ENCODE measurements around the gene GULP1. TPM values are rescaled to one million over a fixed set of nuclear protein-coding genes. Genes with fewer than 3 reads are reported as not detected.

The GULP1 gene
- total RNA-seq, 1 experiment from 2014 or later, result 140 TPM

GRCh38 chr2:188471166-188471565 is 179.5 kb downstream of the GULP1 start:
- Histone ChIP-seq H2AFZ (ENCODE audit: low read length) (no peak overlapping the region), H3K23me2 (ENCODE audit: insufficient read length, low read depth, low read length, poor library complexity, severe bottlenecking) (no peaks in the 10 kb centered on the region), H4K8ac (replicated peaks; ENCODE audit: insufficient read length, low read depth, low read length) (no peak overlapping the region), H4K91ac (ENCODE audit: insufficient read length, low read depth, low read length) (no peak overlapping the region), H3K4ac (ENCODE audit: low read depth, low read length) (no peak overlapping the region), H2BK15ac (ENCODE audit: low read depth, low read length) (no peak overlapping the region), H3K56ac (ENCODE audit: insufficient read length, low read depth, low read length) (no peak overlapping the region), H2BK20ac (ENCODE audit: low read depth, low read length, poor library complexity, severe bottlenecking) (no peak overlapping the region), H4K20me1 (ENCODE audit: control insufficient read depth, insufficient read depth, insufficient read length) (no peaks in the 10 kb centered on the region), H3K23ac (ENCODE audit: insufficient read length, low read depth, low read length) (no peak overlapping the region), H4K5ac (ENCODE audit: insufficient read length, low read depth, low read length) (no peak overlapping the region), H3K4me1 (ENCODE audit: insufficient read depth, low read length) (no peaks in the 10 kb centered on the region; the same call in 1 of the 2 replicates), H3K9me3 (ENCODE audit: control insufficient read depth, low read depth, low read length) (no peaks in the 10 kb centered on the region), H3T11ph (ENCODE audit: low read length) (no peak overlapping the region), H2AK5ac (ENCODE audit: insufficient read length, low read length) (no peak overlapping the region), H2BK5ac (ENCODE audit: insufficient read length, low read length) (no peak overlapping the region), H3K9ac (ENCODE audit: extremely low read depth, insufficient read length, low read length) (no peak overlapping the region), H2BK12ac (ENCODE audit: insufficient read length, low read depth, low read length) (no peak overlapping the region), H3K4me2 (ENCODE audit: insufficient read depth, insufficient read length, low read length) (no peak overlapping the region), H3K27me3 (ENCODE audit: insufficient read depth, low read length) (no peaks in the 10 kb centered on the region), H3K79me2 (ENCODE audit: insufficient read depth, low read length) (peaks cover 26% of the 10 kb centered on the region; the same call in 1 of the 2 replicates), H3K27ac (ENCODE audit: insufficient read length, low read depth, low read length) (no peak overlapping the region), H3K14ac (ENCODE audit: insufficient read depth, low read length) (no peak overlapping the region), H2BK120ac (ENCODE audit: low read depth, low read length, poor library complexity, severe bottlenecking) (no peak overlapping the region), H3K79me1 (ENCODE audit: insufficient read depth, low read depth, low read length, poor library complexity, severe bottlenecking) (no peaks in the 10 kb centered on the region), H3K18ac (ENCODE audit: insufficient read length, low read depth, low read length) (no peak overlapping the region)
- DNase-seq, result no peak
- Mint-ChIP-seq H3K4me1 (peaks cover 38% of the 10 kb centered on the region in 2 experiments), H3K36me3 (ENCODE audit: insufficient read depth in 1 of 3, low read depth in 3 of 3) (peaks cover 21 to 29% (median 22%) of the 10 kb centered on the region in 3 experiments), H3K27me3 (ENCODE audit: low read depth) (no peaks in the 10 kb centered on the region), H3K9me3 (peaks cover 17 to 21% of the 10 kb centered on the region in 2 experiments; a peak in 4 of 5 replicates), H3K27ac (no peak overlapping the region), H3K4me3 (no peak overlapping the region)
- WGBS (ENCODE audit: extremely low coverage, insufficient read length, low lambda C conversion rate), result no CpG with 5 or more reads among the region's 4 CpGs
- TF ChIP-seq, protein P1, sequence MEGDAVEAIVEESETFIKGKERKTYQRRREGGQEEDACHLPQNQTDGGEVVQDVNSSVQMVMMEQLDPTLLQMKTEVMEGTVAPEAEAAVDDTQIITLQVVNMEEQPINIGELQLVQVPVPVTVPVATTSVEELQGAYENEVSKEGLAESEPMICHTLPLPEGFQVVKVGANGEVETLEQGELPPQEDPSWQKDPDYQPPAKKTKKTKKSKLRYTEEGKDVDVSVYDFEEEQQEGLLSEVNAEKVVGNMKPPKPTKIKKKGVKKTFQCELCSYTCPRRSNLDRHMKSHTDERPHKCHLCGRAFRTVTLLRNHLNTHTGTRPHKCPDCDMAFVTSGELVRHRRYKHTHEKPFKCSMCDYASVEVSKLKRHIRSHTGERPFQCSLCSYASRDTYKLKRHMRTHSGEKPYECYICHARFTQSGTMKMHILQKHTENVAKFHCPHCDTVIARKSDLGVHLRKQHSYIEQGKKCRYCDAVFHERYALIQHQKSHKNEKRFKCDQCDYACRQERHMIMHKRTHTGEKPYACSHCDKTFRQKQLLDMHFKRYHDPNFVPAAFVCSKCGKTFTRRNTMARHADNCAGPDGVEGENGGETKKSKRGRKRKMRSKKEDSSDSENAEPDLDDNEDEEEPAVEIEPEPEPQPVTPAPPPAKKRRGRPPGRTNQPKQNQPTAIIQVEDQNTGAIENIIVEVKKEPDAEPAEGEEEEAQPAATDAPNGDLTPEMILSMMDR (conservative IDR thresholded peaks at IDR 0.05), result no peak
